ENCODE data around the gene CCR5AS.
A peak's percentile ranks its signal among the peaks of the same experiment; 100 is the strongest.

Gene CCR5AS

DNA sequence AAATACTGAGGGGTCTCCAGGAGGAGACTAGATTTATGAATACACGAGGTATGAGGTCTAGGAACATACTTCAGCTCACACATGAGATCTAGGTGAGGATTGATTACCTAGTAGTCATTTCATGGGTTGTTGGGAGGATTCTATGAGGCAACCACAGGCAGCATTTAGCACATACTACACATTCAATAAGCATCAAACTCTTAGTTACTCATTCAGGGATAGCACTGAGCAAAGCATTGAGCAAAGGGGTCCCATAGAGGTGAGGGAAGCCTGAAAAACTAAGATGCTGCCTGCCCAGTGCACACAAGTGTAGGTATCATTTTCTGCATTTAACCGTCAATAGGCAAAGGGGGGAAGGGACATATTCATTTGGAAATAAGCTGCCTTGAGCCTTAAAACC lies 31.6 kb downstream of the CCR5AS start:
- TF ChIP-seq EZH2 (IDR thresholded peaks at IDR 0.05; ENCODE audit: borderline replicate concordance) (no peak), EZH2phosphoT487 (IDR thresholded peaks at IDR 0.05; ENCODE audit: low read depth, severe bottlenecking, unreplicated experiment) (no peak)
- TF ChIP-seq, protein P1, sequence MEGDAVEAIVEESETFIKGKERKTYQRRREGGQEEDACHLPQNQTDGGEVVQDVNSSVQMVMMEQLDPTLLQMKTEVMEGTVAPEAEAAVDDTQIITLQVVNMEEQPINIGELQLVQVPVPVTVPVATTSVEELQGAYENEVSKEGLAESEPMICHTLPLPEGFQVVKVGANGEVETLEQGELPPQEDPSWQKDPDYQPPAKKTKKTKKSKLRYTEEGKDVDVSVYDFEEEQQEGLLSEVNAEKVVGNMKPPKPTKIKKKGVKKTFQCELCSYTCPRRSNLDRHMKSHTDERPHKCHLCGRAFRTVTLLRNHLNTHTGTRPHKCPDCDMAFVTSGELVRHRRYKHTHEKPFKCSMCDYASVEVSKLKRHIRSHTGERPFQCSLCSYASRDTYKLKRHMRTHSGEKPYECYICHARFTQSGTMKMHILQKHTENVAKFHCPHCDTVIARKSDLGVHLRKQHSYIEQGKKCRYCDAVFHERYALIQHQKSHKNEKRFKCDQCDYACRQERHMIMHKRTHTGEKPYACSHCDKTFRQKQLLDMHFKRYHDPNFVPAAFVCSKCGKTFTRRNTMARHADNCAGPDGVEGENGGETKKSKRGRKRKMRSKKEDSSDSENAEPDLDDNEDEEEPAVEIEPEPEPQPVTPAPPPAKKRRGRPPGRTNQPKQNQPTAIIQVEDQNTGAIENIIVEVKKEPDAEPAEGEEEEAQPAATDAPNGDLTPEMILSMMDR (IDR thresholded peaks at IDR 0.05; ENCODE audit: poor library complexity): no peak
- no peak overlapping the region for H3K27ac ChIP-seq
- H3K4me2 ChIP-seq: no peak overlapping the region
- no peak for DNase-seq (ENCODE audit: low spot score)
- no peaks in the 10 kb centered on the region for H3K9me2 ChIP-seq (replicated peaks; ENCODE audit: insufficient read depth)
- WGBS (ENCODE audit: low lambda C conversion rate, missing lambda C conversion rate): 85% methylated on average over 2 of the region's 2 CpGs
- no peaks in the 10 kb centered on the region for H3K9me3 ChIP-seq (ENCODE audit: low read depth)
- no peaks in the 10 kb centered on the region for H4K20me1 ChIP-seq (ENCODE audit: insufficient read depth, poor library complexity, severe bottlenecking)
- H3K4me1 ChIP-seq (ENCODE audit: insufficient read depth): no peaks in the 10 kb centered on the region
- H3K79me2 ChIP-seq: no peaks in the 10 kb centered on the region
- H2AFZ ChIP-seq: no peak overlapping the region
- no peak overlapping the region for H3K4me3 ChIP-seq
- H3K27me3 ChIP-seq: peaks cover 23% of the 10 kb centered on the region
- H3K36me3 ChIP-seq (replicated peaks; ENCODE audit: insufficient read depth, low read depth): no peaks in the 10 kb centered on the region

DNA sequence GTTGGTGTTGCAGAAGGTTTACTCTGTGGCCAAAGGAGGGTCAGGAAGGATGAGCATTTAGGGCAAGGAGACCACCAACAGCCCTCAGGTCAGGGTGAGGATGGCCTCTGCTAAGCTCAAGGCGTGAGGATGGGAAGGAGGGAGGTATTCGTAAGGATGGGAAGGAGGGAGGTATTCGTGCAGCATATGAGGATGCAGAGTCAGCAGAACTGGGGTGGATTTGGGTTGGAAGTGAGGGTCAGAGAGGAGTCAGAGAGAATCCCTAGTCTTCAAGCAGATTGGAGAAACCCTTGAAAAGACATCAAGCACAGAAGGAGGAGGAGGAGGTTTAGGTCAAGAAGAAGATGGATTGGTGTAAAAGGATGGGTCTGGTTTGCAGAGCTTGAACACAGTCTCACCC lies 32.1 kb downstream of the CCR5AS start:
- WGBS (ENCODE audit: low lambda C conversion rate, missing lambda C conversion rate): 87% methylated on average over 3 of the region's 3 CpGs
- DNase-seq (ENCODE audit: low spot score): no peak
- Histone ChIP-seq H3K9me2 (replicated peaks; ENCODE audit: insufficient read depth) (no peaks in the 10 kb centered on the region), H3K9me3 (ENCODE audit: low read depth) (no peaks in the 10 kb centered on the region), H3K4me3 (no peak overlapping the region), H3K27ac (no peak overlapping the region), H3K27me3 (peaks cover 23% of the 10 kb centered on the region), H3K4me2 (no peak overlapping the region), H2AFZ (no peak overlapping the region), H4K20me1 (ENCODE audit: insufficient read depth, poor library complexity, severe bottlenecking) (no peaks in the 10 kb centered on the region), H3K36me3 (replicated peaks; ENCODE audit: insufficient read depth, low read depth) (no peaks in the 10 kb centered on the region), H3K4me1 (ENCODE audit: insufficient read depth) (no peaks in the 10 kb centered on the region), H3K79me2 (no peaks in the 10 kb centered on the region)
- TF ChIP-seq EZH2phosphoT487 (IDR thresholded peaks at IDR 0.05; ENCODE audit: low read depth, severe bottlenecking, unreplicated experiment) (no peak), EZH2 (IDR thresholded peaks at IDR 0.05; ENCODE audit: borderline replicate concordance) (no peak)
- TF ChIP-seq, protein P1 (IDR thresholded peaks at IDR 0.05; ENCODE audit: poor library complexity): no peak

DNA sequence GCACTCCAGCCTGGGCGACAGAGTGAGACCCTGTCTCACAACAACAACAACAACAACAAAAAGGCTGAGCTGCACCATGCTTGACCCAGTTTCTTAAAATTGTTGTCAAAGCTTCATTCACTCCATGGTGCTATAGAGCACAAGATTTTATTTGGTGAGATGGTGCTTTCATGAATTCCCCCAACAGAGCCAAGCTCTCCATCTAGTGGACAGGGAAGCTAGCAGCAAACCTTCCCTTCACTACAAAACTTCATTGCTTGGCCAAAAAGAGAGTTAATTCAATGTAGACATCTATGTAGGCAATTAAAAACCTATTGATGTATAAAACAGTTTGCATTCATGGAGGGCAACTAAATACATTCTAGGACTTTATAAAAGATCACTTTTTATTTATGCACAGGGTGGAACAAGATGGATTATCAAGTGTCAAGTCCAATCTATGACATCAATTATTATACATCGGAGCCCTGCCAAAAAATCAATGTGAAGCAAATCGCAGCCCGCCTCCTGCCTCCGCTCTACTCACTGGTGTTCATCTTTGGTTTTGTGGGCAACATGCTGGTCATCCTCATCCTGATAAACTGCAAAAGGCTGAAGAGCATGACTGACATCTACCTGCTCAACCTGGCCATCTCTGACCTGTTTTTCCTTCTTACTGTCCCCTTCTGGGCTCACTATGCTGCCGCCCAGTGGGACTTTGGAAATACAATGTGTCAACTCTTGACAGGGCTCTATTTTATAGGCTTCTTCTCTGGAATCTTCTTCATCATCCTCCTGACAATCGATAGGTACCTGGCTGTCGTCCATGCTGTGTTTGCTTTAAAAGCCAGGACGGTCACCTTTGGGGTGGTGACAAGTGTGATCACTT lies 34.1 kb downstream of the CCR5AS start:
- peak; percentile 49 for DNase-seq (ENCODE audit: low spot score)
- TF ChIP-seq EZH2phosphoT487 (IDR thresholded peaks at IDR 0.05; ENCODE audit: low read depth, severe bottlenecking, unreplicated experiment): no peak
- TF ChIP-seq EZH2 (IDR thresholded peaks at IDR 0.05; ENCODE audit: borderline replicate concordance): no peak
- TF ChIP-seq, protein P1 (IDR thresholded peaks at IDR 0.05; ENCODE audit: poor library complexity): peak; percentile 51
- Histone ChIP-seq H3K4me3 (no peak overlapping the region), H3K36me3 (replicated peaks; ENCODE audit: insufficient read depth, low read depth) (no peaks in the 10 kb centered on the region), H3K4me2 (no peak overlapping the region), H3K9me2 (replicated peaks; ENCODE audit: insufficient read depth) (no peaks in the 10 kb centered on the region), H3K4me1 (ENCODE audit: insufficient read depth) (no peaks in the 10 kb centered on the region), H2AFZ (no peak overlapping the region), H3K27me3 (peaks cover 23% of the 10 kb centered on the region), H4K20me1 (ENCODE audit: insufficient read depth, poor library complexity, severe bottlenecking) (no peaks in the 10 kb centered on the region), H3K9me3 (ENCODE audit: low read depth) (no peaks in the 10 kb centered on the region), H3K79me2 (no peaks in the 10 kb centered on the region), H3K27ac (no peak overlapping the region)
- 92% methylated on average over 9 of the region's 9 CpGs for WGBS (ENCODE audit: low lambda C conversion rate, missing lambda C conversion rate)

Data from hepatocyte (in vitro differentiated cells).